Thyroid gland (tissue), 4 donors: ENCODE measurements around the gene ATAD3C. TPM values are rescaled to one million over a fixed set of nuclear protein-coding genes. Genes with fewer than 3 reads are reported as not detected.
"Not testable (repeated sequence)": the region's sequence is repeated elsewhere in the genome, so short reads cannot be mapped to it uniquely, and the experiment has no call there.

ENCODE experiments used
- DNase-seq, 2 donors: peaks; one replicate each; pipeline ENCODE4 v3.0.0-alpha.2; 2019
- H3K27ac ChIP-seq, 3 donors: fragments of 200-600 bp; sonication (generic); 1 replicate in 2 of 3; 2 replicates in 1 of 3; pipeline ENCODE4 v1.5.1; 2016 to 2019; ENCODE audit warnings: mild to moderate bottlenecking in 1 of 3, moderate library complexity in 1 of 3
- H3K27me3 ChIP-seq: fragments of 200-600 bp; sonication (generic); one replicate; pipeline ENCODE4 v1.5.1; 2019
- H3K36me3 ChIP-seq, 2 donors: fragments of 200-600 bp; sonication (generic); one replicate each; pipeline ENCODE4 v1.5.1; 2016 to 2019
- H3K4me1 ChIP-seq, 2 donors: fragments of 200-600 bp; sonication (generic); one replicate each; pipeline ENCODE4 v1.5.1; 2017 to 2019
- H3K4me3 ChIP-seq, 3 donors: fragments of 200-600 bp; sonication (generic); replicated peaks in 1 of 3; 1 replicate in 2 of 3; 2 replicates in 1 of 3; pipeline ENCODE4 v1.5.1; 2016; ENCODE audit warnings: mild to moderate bottlenecking in 1 of 3
- H3K9me3 ChIP-seq: fragments of 200-600 bp; sonication (generic); one replicate; pipeline ENCODE4 v1.5.1; 2017
- POLR2A ChIP-seq, 2 donors: fragments of 450-650 bp; IDR thresholded peaks; one replicate each; pipeline ENCODE4 v1.6.1; 2017; ENCODE audit warnings: antibody characterized with exemption in 2 of 2, mild to moderate bottlenecking in 2 of 2, moderate library complexity in 1 of 2
- WGBS, 2 donors: methylation state at CpG; one replicate each; pipeline ENCODE4 v1.1.5; 2017; 5-methylcytosine and 5-hydroxymethylcytosine counted together
- intact Hi-C: fragments of 100-400 bp; cut with DNase I; formaldehyde crosslinking; loops from one replicate; pipeline ENCODE4 v1.15.1; 2023
- total RNA-seq, 4 donors: library from RNA; depleted of rRNA; stranded (reverse); fragments of >200 nt; gene quantifications; one replicate each; pipeline ENCODE4 v1.2.3, GENCODE V29; 2016
- TF ChIP-seq, protein P1 (sequence below), 6 experiments: fragments of 200-600 bp in 3 of 6; fragments of 450-650 bp in 3 of 6; sonication (generic) in 3 of 6; IDR thresholded peaks; one replicate each; pipeline ENCODE4 v1.5.1; 2016 to 2019; ENCODE audit warnings: antibody characterized with exemption in 6 of 6, mild to moderate bottlenecking in 2 of 6, inconsistent platforms in 1 of 6, moderate library complexity in 1 of 6

Gene ATAD3C
- total RNA-seq, 4 donors from 2014 or later, result 4.9 to 29.9 (median 15.1) TPM

DNA sequence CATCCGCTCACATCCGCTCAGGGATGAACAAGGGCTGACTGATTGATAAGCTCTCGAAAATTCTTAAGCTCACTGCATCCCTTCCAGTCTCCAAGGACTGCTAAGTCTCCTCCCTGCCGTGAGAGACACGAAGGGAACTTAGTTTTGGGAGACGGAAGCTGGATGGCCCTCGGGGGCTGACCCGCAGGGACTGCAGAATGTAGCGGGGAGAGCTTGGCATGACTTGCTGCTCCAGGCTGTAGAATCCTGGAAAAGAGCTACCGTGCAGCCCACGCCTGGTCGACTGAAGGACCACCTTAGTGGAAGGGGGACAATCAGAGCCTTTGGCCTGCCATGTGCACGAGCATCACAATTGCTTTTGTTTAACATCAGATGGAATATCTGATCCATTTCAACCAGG is 33.7 kb upstream of the ATAD3C start:
- no peaks in the 10 kb centered on the region for H3K27me3 ChIP-seq
- H3K36me3 ChIP-seq, result no peaks in the 10 kb centered on the region
- TF ChIP-seq POLR2A (IDR thresholded peaks at IDR 0.05), result no peak
- TF ChIP-seq, protein P1, sequence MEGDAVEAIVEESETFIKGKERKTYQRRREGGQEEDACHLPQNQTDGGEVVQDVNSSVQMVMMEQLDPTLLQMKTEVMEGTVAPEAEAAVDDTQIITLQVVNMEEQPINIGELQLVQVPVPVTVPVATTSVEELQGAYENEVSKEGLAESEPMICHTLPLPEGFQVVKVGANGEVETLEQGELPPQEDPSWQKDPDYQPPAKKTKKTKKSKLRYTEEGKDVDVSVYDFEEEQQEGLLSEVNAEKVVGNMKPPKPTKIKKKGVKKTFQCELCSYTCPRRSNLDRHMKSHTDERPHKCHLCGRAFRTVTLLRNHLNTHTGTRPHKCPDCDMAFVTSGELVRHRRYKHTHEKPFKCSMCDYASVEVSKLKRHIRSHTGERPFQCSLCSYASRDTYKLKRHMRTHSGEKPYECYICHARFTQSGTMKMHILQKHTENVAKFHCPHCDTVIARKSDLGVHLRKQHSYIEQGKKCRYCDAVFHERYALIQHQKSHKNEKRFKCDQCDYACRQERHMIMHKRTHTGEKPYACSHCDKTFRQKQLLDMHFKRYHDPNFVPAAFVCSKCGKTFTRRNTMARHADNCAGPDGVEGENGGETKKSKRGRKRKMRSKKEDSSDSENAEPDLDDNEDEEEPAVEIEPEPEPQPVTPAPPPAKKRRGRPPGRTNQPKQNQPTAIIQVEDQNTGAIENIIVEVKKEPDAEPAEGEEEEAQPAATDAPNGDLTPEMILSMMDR (IDR thresholded peaks at IDR 0.05), result no peak
- H3K27ac ChIP-seq, result no peak overlapping the region
- no peak overlapping the region for H3K4me3 ChIP-seq
- WGBS, 2 donors, result 68 to 77% methylated on average over 13 of the region's 13 CpGs
- H3K9me3 ChIP-seq, result no peaks in the 10 kb centered on the region
- peaks cover 0 to 5% of the 10 kb centered on the region in 2 donors for H3K4me1 ChIP-seq
- no peak for DNase-seq
- intact Hi-C loops, result no loop called here

GRCh38 chr1:1417396-1417795 is 32.1 kb upstream of the ATAD3C start:
- H3K4me1 ChIP-seq, H3K4me3 ChIP-seq, DNase-seq, H3K9me3 ChIP-seq, intact Hi-C loops, H3K27me3 ChIP-seq, H3K36me3 ChIP-seq, H3K27ac ChIP-seq: not testable (repeated sequence)
- WGBS, 2 donors, result 74 to 77% methylated on average over 5 of the region's 5 CpGs

DNA sequence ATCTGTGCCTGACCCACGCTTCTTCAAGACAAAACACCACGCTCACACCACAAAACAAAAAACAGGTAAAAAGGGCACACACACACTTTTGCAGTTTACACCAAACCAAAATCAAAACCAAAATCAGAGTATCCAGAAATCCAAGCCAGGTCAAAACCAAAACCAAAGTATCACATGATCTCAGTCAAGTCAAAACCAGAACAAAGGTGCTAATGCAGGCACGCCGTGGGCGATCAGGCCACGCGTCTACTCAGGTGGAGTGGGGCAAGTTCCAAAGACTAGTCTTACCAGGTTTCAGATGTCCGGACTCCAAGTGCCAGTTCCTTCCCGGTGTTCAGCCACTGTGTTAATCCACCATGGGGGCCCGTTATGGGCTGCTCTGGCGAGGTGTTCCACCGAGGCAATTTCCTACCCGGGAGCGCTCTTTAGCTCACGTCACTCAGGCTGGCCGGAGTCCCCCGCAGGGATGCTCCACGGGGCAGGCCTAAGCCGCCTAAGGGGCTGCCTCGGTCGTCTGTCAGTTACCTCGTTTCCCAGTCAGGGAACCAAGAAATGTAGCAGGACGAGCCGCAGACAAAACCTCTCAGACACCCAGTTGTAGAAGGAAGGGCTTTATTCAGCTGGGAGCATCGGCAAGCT is 31.5 kb upstream of the ATAD3C start:
- intact Hi-C loops, result not testable (repeated sequence)

GRCh38 chr1:1418464-1419362 is 30.8 kb upstream of the ATAD3C start:
- no peak for TF ChIP-seq POLR2A (IDR thresholded peaks at IDR 0.05)
- TF ChIP-seq, protein P1 (IDR thresholded peaks at IDR 0.05), result no peak
- Histone ChIP-seq H3K9me3 (no peaks in the 10 kb centered on the region), H3K4me3 (no peak overlapping the region), H3K27me3 (no peaks in the 10 kb centered on the region), H3K27ac (peak overlapping the region in 1 of 3 donors; percentile 38), H3K36me3 (no peaks in the 10 kb centered on the region), H3K4me1 (peaks cover 0 to 6% of the 10 kb centered on the region in 2 donors)
- DNase-seq, result no peak
- WGBS, 2 donors, result 90 to 92% methylated on average over 16 to 20 of the region's 26 CpGs
- intact Hi-C loops, result no loop called here

More for the DNA sequence above, 31.5 kb upstream of the ATAD3C start:
- H3K9me3 ChIP-seq, DNase-seq, H3K36me3 ChIP-seq, H3K4me3 ChIP-seq, H3K4me1 ChIP-seq, H3K27me3 ChIP-seq, H3K27ac ChIP-seq: not testable (repeated sequence)
- WGBS, 2 donors, result 82% methylated on average over 25 of the region's 25 CpGs

GRCh38 chr1:1419363-1419812 is 30.1 kb upstream of the ATAD3C start:
- TF ChIP-seq POLR2A (IDR thresholded peaks at IDR 0.05), result no peak
- TF ChIP-seq, protein P1 (IDR thresholded peaks at IDR 0.05), result no peak
- Histone ChIP-seq H3K9me3 (no peaks in the 10 kb centered on the region), H3K4me1 (peaks cover 0 to 6% of the 10 kb centered on the region in 2 donors), H3K27ac (peak overlapping the region in 1 of 3 donors; percentile 38), H3K27me3 (no peaks in the 10 kb centered on the region), H3K4me3 (no peak overlapping the region), H3K36me3 (no peaks in the 10 kb centered on the region)
- DNase-seq, result no peak
- WGBS, 2 donors, result 89 to 90% methylated on average over 16 to 20 of the region's 21 CpGs
- intact Hi-C loops, result no loop called here
